ENCODE measurements around the gene VSNL1. TPM values are rescaled to one million over a fixed set of nuclear protein-coding genes. Genes with fewer than 3 reads are reported as not detected.

The VSNL1 gene
- total RNA-seq, 1 donor from 2014 or later: 94.4 TPM

DNA sequence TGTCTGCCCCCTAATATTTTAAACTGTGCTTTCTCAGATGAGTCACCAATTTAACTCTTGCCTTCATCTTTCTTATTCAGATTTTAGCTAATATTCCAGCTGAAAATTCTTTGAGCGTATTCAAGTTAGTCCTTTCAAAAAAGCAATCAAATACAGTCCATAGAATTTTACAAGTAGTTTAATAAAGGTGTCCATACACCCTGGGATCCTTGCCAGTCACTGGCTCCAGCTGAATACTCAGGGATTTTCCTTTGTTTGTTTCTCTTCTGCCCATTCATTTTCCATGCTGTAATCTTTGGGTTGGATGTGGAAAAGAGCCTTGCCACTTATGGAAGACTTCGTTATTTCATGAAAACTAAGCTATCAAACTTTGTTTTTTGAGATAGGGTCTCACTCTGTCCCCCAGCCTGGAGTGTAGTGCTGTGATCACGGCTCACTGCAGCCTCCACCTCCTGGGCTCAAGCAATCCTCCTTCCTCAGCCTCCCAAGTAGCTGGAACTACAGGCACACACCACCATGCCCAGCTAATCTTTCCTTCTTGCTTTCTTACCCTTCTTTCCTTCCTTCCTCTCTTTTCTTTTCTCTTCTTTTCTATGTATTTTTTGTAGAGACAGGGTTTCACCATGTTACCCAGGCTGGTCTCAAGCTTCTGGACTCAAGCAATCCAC is 34.0 kb downstream of the VSNL1 start:
- H3K27me3 ChIP-seq: no peaks in the 10 kb centered on the region
- H3K4me3 Mint-ChIP-seq: no peak overlapping the region
- H3K27ac ChIP-seq: no peak overlapping the region
- H3K27ac Mint-ChIP-seq: no peak overlapping the region
- H3K9me3 Mint-ChIP-seq: no peaks in the 10 kb centered on the region
- H3K9me3 ChIP-seq (ENCODE audit: low read depth): no peaks in the 10 kb centered on the region
- H3K4me1 ChIP-seq: peaks cover 18% of the 10 kb centered on the region
- DNase-seq (ENCODE audit: low spot score): no peak
- no peak overlapping the region for H3K9ac ChIP-seq
- TF ChIP-seq EZH2phosphoT487 (IDR thresholded peaks at IDR 0.05) (no peak), EZH2 (IDR thresholded peaks at IDR 0.05) (no peak), CTCF (IDR thresholded peaks at IDR 0.05) (no peak)
- peaks cover 9% of the 10 kb centered on the region for H3K4me1 Mint-ChIP-seq
- no peak overlapping the region for H2AFZ ChIP-seq (replicated peaks)
- no peaks in the 10 kb centered on the region for H3K36me3 ChIP-seq
- no peaks in the 10 kb centered on the region for H3K36me3 Mint-ChIP-seq
- H3K4me2 ChIP-seq: no peak overlapping the region
- peaks cover 3% of the 10 kb centered on the region for H3K27me3 Mint-ChIP-seq (ENCODE audit: insufficient read depth, low read depth)
- H3K79me2 ChIP-seq (ENCODE audit: low read depth): peaks cover 78% of the 10 kb centered on the region
- H3K4me3 ChIP-seq: no peak overlapping the region
- peaks cover 13% of the 10 kb centered on the region for H3F3A ChIP-seq (ENCODE audit: low read depth)
- H4K20me1 ChIP-seq (ENCODE audit: low read depth): no peaks in the 10 kb centered on the region

- Mint-ChIP-seq H3K4me3 (no peak overlapping the region), H3K36me3 (no peaks in the 10 kb centered on the region), H3K27ac (no peak overlapping the region), H3K9me3 (no peaks in the 10 kb centered on the region), H3K27me3 (ENCODE audit: insufficient read depth, low read depth) (peaks cover 3% of the 10 kb centered on the region), H3K4me1 (peaks cover 12% of the 10 kb centered on the region)
- Histone ChIP-seq H2AFZ (replicated peaks) (no peak overlapping the region), H3K4me1 (peaks cover 18% of the 10 kb centered on the region), H3F3A (ENCODE audit: low read depth) (peaks cover 13% of the 10 kb centered on the region), H4K20me1 (ENCODE audit: low read depth) (no peaks in the 10 kb centered on the region), H3K79me2 (ENCODE audit: low read depth) (peaks cover 75% of the 10 kb centered on the region), H3K27me3 (no peaks in the 10 kb centered on the region), H3K9me3 (ENCODE audit: low read depth) (no peaks in the 10 kb centered on the region), H3K9ac (no peak overlapping the region), H3K27ac (no peak overlapping the region), H3K36me3 (no peaks in the 10 kb centered on the region), H3K4me2 (no peak overlapping the region), H3K4me3 (no peak overlapping the region)
- no peak for TF ChIP-seq EZH2 (IDR thresholded peaks at IDR 0.05)
- TF ChIP-seq EZH2phosphoT487 (IDR thresholded peaks at IDR 0.05): no peak
- no peak for DNase-seq (ENCODE audit: low spot score)
Observed at GRCh38 chr2:17576802-17577201, 36.3 kb downstream of the VSNL1 start.

DNA sequence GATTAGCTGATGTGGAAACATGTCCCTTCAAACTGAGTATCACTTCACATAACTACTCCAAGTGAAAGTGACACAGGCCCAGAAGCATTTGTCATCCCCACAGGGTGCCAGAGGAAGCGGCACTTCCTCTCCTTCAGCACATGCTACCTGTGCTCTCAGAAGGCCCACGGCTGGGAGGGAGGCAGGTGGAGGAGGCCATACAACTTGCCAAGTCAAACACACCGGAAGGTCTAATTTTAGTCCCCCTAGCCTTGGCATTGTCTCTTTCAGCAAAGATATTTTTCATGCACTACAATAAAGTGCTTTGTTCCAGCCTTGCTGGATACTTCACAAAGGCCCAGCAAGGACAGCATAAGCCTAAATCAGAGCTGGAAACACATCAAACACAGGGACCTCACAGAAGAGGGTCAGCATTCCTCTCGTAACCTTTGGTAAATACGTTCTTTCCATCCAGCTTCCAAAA is 38.0 kb downstream of the VSNL1 start:
- Histone ChIP-seq H3K27ac (no peak overlapping the region), H3K4me1 (peaks cover 15% of the 10 kb centered on the region), H3K36me3 (no peaks in the 10 kb centered on the region), H3K9me3 (ENCODE audit: low read depth) (no peaks in the 10 kb centered on the region), H3K4me3 (no peak overlapping the region), H4K20me1 (ENCODE audit: low read depth) (no peaks in the 10 kb centered on the region), H3K9ac (no peak overlapping the region), H3K79me2 (ENCODE audit: low read depth) (peaks cover 82% of the 10 kb centered on the region), H2AFZ (replicated peaks) (no peak overlapping the region), H3F3A (ENCODE audit: low read depth) (peaks cover 13% of the 10 kb centered on the region), H3K27me3 (no peaks in the 10 kb centered on the region), H3K4me2 (no peak overlapping the region)
- Mint-ChIP-seq H3K27ac (no peak overlapping the region), H3K9me3 (no peaks in the 10 kb centered on the region), H3K4me3 (no peak overlapping the region), H3K27me3 (ENCODE audit: insufficient read depth, low read depth) (peaks cover 3% of the 10 kb centered on the region), H3K4me1 (peaks cover 12% of the 10 kb centered on the region), H3K36me3 (no peaks in the 10 kb centered on the region)
- DNase-seq (ENCODE audit: low spot score): no peak
- TF ChIP-seq EZH2 (IDR thresholded peaks at IDR 0.05) (no peak), EZH2phosphoT487 (IDR thresholded peaks at IDR 0.05) (no peak), CTCF (IDR thresholded peaks at IDR 0.05) (no peak)

DNA sequence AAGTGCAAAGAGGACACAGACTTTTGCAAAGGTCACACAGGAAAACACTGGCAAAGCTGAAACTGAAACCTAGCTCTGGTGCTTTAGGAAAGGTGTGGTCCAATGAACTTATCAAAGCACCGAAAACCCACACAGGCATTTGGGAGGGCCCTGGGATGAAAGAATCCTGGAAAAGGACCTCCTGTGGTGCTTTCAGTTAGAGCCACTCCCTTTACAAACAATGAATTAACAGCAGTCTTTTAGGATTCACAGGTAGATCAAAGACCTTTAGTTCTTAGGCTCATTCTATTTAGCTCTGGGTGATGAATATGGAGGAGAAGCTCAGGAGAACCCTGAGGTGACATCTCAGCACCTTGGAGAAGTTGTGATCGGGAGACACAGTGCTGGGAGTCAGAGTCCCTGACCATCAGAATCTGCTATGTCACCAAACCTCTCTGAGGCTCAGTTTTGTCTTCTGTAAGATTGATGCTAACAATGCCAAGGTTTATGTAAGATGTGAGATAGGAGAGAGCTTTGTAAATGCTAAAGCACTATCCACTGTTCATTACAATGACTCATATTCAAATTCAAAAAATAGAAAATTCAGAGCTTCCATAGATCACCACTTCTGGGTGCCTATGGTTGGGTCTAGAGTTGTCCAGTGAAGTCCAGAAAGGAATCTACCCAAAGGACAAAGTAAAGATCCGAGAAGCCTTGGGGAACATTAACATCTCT is 39.3 kb downstream of the VSNL1 start:
- Mint-ChIP-seq H3K36me3 (no peaks in the 10 kb centered on the region), H3K9me3 (no peaks in the 10 kb centered on the region), H3K4me1 (peaks cover 12% of the 10 kb centered on the region), H3K4me3 (no peak overlapping the region), H3K27ac (no peak overlapping the region), H3K27me3 (ENCODE audit: insufficient read depth, low read depth) (peaks cover 3% of the 10 kb centered on the region)
- TF ChIP-seq EZH2phosphoT487 (IDR thresholded peaks at IDR 0.05) (no peak), CTCF (IDR thresholded peaks at IDR 0.05) (no peak), EZH2 (IDR thresholded peaks at IDR 0.05) (no peak)
- Histone ChIP-seq H3K79me2 (ENCODE audit: low read depth) (peaks cover 81% of the 10 kb centered on the region), H3F3A (ENCODE audit: low read depth) (peaks cover 13% of the 10 kb centered on the region), H3K4me2 (no peak overlapping the region), H2AFZ (replicated peaks) (no peak overlapping the region), H3K9me3 (ENCODE audit: low read depth) (no peaks in the 10 kb centered on the region), H3K4me3 (no peak overlapping the region), H3K27ac (no peak overlapping the region), H3K36me3 (no peaks in the 10 kb centered on the region), H3K4me1 (peaks cover 14% of the 10 kb centered on the region), H3K27me3 (no peaks in the 10 kb centered on the region), H3K9ac (no peak overlapping the region), H4K20me1 (ENCODE audit: low read depth) (no peaks in the 10 kb centered on the region)
- DNase-seq (ENCODE audit: low spot score): peak; percentile 26
